Esophagus muscularis mucosa (tissue), 2 donors: ENCODE data around the gene PPT1.

Source experiments
- EP300 ChIP-seq: sonication (generic); formaldehyde crosslinking; IDR thresholded peaks from one replicate; pipeline ENCODE4 v1.6.1; 2017; ENCODE audit warnings: antibody characterized with exemption
- POLR2A ChIP-seq: fragments of 450-650 bp; IDR thresholded peaks from one replicate; pipeline ENCODE4 v1.6.1; 2017; ENCODE audit warnings: antibody characterized with exemption, moderate library complexity, mild to moderate bottlenecking, low read depth

- TF ChIP-seq POLR2A (no peak), EP300 (no peak)
Measured at GRCh38 chr1:40076895-40077312, 20.1 kb downstream of the PPT1 start.
